ENCODE results near the gene SLC46A1. TPM values are rescaled to one million over a fixed set of nuclear protein-coding genes. Genes with fewer than 3 reads are reported as not detected.

Gene SLC46A1
- total and polyA plus RNA-seq, 10 of the 15 experiments (the other 5 are each of a cell fraction or from before 2014, with no cell fraction given) = 1.7 to 6.9 (median 4.0) TPM

DNA sequence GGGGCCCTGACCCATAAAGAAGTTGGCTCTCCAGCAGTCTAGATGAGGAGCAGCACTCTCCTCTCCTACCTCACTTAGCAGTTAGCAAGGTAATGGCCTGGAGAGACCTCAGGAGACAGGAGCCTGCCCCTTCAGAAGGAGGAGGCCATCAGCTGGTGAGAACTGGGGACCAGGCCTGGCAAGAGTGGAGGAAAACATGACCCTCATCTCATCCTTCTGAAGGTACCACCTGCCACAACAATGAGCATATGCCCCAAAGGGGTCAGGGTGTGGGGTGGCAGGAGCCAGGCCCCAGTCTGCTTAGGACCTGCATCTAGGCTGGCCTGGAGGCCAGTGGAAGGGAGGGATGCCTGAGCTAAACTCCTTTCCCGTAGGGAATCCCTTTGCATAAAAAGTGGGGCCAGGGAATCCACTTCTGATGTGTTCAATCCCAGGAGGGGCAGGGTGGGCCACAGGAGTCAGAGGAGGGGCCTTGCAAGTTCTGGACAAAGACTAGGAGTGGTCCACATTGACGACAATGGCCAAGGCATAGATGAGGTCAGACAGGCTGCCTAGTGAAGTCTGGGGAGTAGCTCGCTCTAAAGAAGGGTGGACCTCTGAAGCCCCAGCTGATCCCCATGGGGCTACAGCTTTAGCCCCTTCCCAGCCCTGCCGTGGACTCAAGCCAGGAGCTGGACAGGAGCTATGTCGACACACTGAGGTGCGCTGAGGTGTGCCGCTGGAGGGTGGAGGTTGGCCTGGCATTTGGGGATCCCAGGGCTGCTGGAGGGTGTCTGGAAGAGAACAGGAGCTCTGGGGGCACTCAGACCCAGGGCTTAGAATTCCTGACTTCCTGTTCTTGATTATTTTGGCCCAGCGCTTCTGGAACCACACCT is 42.0 kb downstream of the SLC46A1 start:
- no peaks in the 10 kb centered on the region for H4K20me1 ChIP-seq (ENCODE audit: control insufficient read depth, insufficient read depth)
- ATAC-seq (no peak), DNase-seq (ENCODE audit: low read depth, low spot score) (no peak), FAIRE-seq (no peak)
- peaks cover 2 to 9% of the 10 kb centered on the region in 2 experiments; a peak in 3 of 4 replicates for H3K36me3 ChIP-seq (ENCODE audit: control insufficient read depth in 2 of 2, insufficient read depth in 2 of 2, low read length in 1 of 2)
- TF ChIP-seq, protein P1, sequence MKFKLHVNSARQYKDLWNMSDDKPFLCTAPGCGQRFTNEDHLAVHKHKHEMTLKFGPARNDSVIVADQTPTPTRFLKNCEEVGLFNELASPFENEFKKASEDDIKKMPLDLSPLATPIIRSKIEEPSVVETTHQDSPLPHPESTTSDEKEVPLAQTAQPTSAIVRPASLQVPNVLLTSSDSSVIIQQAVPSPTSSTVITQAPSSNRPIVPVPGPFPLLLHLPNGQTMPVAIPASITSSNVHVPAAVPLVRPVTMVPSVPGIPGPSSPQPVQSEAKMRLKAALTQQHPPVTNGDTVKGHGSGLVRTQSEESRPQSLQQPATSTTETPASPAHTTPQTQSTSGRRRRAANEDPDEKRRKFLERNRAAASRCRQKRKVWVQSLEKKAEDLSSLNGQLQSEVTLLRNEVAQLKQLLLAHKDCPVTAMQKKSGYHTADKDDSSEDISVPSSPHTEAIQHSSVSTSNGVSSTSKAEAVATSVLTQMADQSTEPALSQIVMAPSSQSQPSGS (IDR thresholded peaks at IDR 0.05; ENCODE audit: low read length) = no peak
- TF ChIP-seq ZNF384 (IDR thresholded peaks at IDR 0.05; ENCODE audit: borderline replicate concordance, low read depth, low read length) = no peak
- TF ChIP-seq, protein P2, sequence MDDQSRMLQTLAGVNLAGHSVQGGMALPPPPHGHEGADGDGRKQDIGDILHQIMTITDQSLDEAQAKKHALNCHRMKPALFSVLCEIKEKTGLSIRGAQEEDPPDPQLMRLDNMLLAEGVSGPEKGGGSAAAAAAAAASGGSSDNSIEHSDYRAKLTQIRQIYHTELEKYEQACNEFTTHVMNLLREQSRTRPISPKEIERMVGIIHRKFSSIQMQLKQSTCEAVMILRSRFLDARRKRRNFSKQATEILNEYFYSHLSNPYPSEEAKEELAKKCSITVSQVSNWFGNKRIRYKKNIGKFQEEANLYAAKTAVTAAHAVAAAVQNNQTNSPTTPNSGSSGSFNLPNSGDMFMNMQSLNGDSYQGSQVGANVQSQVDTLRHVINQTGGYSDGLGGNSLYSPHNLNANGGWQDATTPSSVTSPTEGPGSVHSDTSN (IDR thresholded peaks at IDR 0.05; ENCODE audit: insufficient replicate concordance, low read depth, low read length) = no peak
- no peak for TF ChIP-seq TAF1 (IDR thresholded peaks at IDR 0.05; ENCODE audit: borderline replicate concordance, low read depth, low read length)
- TF ChIP-seq ZSCAN29 (IDR thresholded peaks at IDR 0.05) = no peak
- TF ChIP-seq, protein P3, sequence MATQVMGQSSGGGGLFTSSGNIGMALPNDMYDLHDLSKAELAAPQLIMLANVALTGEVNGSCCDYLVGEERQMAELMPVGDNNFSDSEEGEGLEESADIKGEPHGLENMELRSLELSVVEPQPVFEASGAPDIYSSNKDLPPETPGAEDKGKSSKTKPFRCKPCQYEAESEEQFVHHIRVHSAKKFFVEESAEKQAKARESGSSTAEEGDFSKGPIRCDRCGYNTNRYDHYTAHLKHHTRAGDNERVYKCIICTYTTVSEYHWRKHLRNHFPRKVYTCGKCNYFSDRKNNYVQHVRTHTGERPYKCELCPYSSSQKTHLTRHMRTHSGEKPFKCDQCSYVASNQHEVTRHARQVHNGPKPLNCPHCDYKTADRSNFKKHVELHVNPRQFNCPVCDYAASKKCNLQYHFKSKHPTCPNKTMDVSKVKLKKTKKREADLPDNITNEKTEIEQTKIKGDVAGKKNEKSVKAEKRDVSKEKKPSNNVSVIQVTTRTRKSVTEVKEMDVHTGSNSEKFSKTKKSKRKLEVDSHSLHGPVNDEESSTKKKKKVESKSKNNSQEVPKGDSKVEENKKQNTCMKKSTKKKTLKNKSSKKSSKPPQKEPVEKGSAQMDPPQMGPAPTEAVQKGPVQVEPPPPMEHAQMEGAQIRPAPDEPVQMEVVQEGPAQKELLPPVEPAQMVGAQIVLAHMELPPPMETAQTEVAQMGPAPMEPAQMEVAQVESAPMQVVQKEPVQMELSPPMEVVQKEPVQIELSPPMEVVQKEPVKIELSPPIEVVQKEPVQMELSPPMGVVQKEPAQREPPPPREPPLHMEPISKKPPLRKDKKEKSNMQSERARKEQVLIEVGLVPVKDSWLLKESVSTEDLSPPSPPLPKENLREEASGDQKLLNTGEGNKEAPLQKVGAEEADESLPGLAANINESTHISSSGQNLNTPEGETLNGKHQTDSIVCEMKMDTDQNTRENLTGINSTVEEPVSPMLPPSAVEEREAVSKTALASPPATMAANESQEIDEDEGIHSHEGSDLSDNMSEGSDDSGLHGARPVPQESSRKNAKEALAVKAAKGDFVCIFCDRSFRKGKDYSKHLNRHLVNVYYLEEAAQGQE (IDR thresholded peaks at IDR 0.05; ENCODE audit: low read depth, low read length) = no peak
- TF ChIP-seq POLR2A (IDR thresholded peaks at IDR 0.05; ENCODE audit: low read depth, low read length) = no peak
- no TSS peak for BruUV-seq (replicated peaks)
- H3K27me3 ChIP-seq (replicated peaks in 1 of 2; ENCODE audit: control insufficient read depth in 2 of 2, insufficient read depth in 2 of 2, low read length in 1 of 2) = no peaks in the 10 kb centered on the region
- no peak overlapping the region for H3K4me3 ChIP-seq
- intact Hi-C loops (cut with micrococcal nuclease; ENCODE audit: unreplicated experiment) (no loop called here), in situ Hi-C loops (cut with MboI) (no loop called here)
- H3K9ac ChIP-seq (ENCODE audit: control insufficient read depth, insufficient read depth, low read length) = no peak overlapping the region
- no peak overlapping the region for H3K27ac ChIP-seq (ENCODE audit: control insufficient read depth, insufficient read depth)
- ChIA-PET CTCF (interaction anchor here (1.4 kb wide), 1 partner anchor 53 kb away, joined by 5 read pairs; no protein-coding TSS in a partner anchor), RAD21 (ENCODE audit: unreplicated experiment) (no interaction called here), POLR2A (no interaction called here), SMC1A (ENCODE audit: uncharacterized antibody, unreplicated experiment) (no interaction called here)
- H3K79me2 ChIP-seq (ENCODE audit: control insufficient read depth, insufficient read depth, low read length) = no peaks in the 10 kb centered on the region
- no peak overlapping the region for H3K4me2 ChIP-seq (ENCODE audit: control insufficient read depth, insufficient read depth)
- H3K4me1 ChIP-seq (ENCODE audit: control insufficient read depth, insufficient read depth, low read length) = no peaks in the 10 kb centered on the region
- H3K9me3 ChIP-seq (replicated peaks; ENCODE audit: control insufficient read depth, insufficient read depth, low read length) = no peaks in the 10 kb centered on the region
- 93% methylated on average over 8 of the region's 8 CpGs for WGBS (ENCODE audit: insufficient coverage, insufficient replicate concordance, low lambda C conversion rate, missing lambda C conversion rate)
- H2AFZ ChIP-seq (ENCODE audit: control insufficient read depth, low read depth, low read length) = no peak overlapping the region
